Stimulated activated CD4-positive, alpha-beta T cell treated with anti-CD3 and anti-CD28 coated beads, Interleukin-4, amount 100 ng/mL, for 1 hour (primary cell): ENCODE results near the gene NPFF.
A peak's percentile ranks its signal among the peaks of the same experiment; 100 is the strongest.
"Not testable (repeated sequence)": the region's sequence is repeated elsewhere in the genome, so short reads cannot be mapped to it uniquely, and the experiment has no call there.

ENCODE experiments used
- DNase-seq: peaks from one replicate; pipeline ENCODE4 v3.0.0-alpha.2; 2020

NPFF gene

DNA sequence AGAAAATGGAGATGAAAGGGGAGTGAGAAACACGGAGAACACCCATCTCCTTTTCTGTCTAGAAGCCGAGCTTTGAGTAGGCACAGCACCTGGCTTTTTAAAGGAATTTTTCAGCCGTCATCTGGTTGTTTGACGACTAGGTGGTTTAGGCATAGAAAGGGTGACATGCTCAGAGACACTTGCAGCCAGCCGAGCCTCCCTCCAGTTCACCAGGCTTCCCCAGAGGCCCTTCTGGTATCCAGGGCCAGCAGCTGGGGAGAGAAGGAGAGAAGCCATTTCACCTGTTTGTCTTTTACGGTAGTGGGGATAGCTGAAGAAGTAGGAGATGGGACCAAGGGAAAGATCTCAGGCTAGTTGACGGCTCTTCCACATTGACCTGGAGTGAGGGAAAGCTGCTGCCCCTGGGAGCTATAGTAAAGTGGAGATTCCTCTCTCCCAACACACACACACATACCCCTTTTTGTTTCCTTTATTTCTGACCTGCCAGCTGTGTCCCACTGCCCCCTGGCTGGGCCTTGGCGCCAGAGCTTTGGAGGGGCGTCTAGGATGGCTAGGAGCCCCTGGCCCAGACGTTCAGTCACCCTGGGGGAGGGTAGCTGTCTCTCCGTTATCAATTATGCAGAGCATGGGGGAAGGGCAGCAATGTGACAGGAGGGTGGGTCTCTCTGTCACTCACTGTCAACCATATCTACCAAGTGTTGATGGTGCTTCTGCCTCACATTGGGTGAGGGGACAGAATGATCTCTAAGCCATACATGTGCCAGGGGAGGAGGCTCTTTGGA lies 13.5 kb downstream of the NPFF start:
- DNase-seq, result no peak

DNA sequence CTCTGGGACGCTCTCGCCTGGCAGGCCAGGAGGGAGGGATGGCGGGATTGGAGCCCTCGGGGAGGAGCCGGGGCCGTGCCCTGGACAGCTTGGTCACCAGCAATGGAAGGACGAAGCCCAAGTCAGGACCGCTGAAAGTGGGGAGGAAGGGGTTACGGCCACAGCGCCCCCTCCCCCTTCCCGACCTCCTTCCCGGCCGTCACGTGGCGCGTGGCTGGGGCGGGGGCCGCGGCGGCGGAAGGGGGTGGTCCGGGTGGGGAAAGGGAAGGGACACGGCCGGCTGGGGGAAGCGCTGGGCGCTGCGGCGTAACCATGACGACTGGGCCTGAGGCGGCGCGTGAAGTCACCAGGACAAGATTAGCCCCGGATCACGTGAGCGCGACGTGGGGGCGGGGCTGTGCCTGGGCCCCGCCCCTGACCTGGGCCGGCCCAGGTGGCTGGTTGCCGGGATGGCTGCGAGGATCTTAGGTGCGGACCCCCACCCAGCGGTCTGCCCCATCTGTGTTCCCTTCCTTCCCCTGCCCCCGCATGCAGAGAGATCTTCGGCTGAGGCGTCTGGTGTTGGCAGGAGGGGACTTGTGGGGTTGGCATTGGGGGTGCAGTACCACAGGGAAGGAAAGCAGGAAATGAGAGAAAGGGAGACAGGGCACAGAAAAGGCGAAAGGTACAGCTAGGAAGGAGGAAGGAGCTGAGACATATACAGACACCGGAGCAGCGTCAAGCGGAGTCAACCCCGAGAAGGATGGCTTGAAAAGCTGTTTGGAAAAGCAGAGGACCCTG lies 14.3 kb downstream of the NPFF start:
- DNase-seq, result peak; percentile 86

DNA sequence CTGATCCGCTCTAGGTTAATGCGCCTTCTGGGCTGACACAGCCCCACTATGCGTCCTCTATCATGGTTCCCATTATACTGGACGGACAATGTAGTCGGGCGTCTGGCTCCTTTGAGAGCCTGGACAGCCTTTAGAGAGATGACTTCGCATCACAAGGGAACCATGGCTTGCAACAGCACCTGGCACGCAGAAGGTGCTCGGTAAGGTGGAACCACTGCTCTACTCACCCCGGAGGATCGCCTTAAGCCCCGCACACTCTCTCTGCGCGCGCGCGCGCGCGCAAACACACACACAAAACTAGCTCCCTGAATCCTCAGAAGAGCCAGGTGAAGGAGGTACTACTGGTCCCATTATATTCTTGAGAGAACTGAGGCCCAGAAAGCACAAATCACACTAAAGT lies 15.1 kb downstream of the NPFF start:
- no peak for DNase-seq

DNA sequence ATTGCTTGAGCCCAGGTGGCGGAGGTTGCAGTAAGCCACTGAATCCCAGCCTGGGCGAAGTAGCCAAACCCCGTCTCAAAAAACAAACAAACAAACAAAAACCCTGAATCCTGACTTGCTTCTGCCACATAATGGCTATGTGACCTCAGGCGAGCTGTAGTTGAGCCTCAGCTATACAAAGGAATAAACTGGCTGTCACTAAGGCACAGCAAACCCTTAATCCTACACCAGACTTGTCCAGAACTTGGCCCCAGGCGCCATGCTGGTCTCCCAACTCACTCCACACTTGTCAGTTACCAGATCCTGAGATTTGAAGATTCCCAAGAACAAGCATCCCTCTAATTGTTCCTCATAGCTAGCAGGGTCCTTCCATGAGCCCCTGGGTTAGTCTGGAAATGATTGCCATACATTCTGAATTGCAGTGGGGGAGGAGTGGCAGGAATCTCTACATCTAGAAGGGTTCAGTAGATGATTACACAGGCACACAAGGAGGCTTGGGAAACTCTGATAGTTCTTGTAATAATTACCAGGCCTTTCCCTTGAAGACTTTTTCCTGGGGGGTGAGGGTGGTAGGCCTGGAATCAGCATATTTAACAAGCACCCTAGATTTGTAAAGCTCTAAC lies 17.9 kb downstream of the NPFF start:
- no peak for DNase-seq

DNA sequence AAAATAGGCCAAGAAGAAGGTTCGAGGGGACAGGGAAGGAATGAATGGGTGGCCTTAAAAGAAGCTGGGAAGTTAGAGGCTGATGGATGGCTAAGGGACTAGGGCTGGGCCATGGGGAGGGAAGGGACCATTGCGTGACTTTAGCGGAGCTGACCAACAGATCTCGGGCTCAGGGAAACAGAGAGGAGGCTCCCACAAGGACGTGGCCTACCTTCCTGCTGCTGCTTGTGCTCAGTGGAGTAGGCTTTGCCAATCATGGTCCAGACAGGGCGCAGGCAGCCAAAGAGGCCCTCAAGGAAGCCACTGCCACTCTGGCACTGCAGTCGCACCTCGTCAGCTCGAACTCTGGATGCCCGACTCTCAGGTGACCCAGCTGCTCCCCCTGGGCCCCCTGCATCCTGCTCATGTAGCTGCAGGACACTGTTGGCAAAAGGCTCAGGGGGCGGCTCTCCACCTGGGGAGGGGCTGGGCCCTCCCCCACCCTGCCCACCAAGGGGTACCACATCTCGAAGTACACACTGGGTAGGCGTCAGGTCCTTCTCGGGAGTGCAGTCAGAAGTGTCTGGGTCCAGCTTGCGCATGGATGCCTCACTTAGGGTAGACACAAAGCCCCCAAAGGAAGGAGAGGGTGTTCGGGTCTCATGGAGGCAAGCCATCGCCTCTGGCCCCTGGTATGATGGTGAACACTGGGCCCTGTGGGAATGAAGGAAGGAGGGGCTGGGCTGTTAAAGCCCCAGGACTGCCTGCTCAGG lies 20.4 kb downstream of the NPFF start:
- no peak for DNase-seq

DNA sequence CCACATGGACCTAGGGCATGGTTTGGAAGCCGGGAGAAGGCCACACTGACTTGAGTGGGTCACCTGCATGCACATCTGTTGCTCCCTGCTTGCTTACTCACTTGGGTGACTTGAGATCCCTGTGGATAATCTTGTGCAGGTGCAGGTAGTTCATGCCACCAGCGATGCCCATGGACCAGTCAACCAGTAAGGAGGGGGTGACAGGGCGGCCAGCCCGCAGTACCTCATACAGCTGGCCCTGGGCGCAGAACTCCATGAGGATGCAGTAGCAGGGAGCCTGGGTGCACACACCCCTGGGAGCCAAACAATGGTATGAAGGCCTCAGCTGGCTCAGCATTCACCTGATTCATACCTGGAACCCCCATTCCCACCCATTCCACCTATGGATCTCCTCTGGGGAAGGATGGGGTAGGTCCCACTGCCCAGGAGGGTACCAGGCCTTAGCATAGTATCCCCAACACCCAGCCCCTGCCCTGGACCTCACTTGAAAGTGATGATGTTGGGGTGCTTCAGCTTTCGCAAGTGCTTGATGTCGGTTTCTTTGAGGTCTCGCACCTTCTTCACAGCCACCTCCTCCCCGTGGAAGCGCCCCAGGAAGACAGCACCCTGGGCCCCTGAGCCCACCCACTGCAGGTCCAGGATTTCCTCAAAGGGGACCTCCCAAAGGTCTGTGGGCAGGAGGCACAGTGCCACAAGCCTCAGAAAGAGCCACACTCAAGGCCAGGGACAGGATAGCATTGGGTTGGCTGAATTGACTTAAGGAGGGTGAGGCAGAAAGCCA lies 21.1 kb downstream of the NPFF start:
- DNase-seq, result no peak

DNA sequence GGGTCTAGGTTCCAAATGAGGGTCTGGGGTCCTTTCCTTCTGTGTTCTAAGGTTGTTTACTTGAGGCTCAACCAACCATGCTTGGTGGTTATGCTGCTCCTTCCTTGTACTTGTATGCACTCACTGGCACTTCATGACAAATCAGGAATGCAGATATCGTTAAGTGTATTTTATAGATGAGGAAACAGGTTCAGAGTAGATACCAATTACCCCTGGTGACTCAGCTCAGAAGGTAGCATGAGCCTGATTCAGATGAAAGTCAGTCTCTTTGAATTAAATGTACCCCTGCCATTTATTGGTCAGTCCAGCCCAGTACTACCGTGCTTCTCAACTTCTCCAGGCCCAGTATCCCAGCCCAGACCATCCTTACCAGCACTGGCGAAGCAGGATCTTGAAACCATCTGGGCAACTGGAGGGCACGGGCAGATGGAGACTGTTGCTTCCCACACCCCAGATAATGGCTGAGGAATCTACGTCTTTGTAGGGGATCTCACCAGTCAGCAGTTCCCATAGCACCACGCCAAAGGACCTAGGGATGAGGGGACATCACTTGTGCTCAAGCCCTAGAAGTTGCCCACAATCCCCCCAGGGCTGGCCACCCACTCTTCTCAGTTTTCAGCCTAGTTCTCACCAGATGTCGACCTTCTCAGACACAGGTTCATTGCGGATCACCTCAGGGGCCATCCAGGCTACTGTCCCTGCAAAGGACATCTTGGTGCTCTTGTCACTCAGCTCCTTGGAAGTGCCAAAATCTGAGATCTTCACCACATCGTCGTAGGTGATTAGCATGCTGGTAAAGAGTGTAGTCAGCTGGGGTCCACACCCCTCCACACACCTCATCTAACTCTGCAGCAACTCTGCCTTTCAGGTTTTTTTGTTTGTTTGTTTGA lies 22.4 kb downstream of the NPFF start:
- DNase-seq, result no peak

DNA sequence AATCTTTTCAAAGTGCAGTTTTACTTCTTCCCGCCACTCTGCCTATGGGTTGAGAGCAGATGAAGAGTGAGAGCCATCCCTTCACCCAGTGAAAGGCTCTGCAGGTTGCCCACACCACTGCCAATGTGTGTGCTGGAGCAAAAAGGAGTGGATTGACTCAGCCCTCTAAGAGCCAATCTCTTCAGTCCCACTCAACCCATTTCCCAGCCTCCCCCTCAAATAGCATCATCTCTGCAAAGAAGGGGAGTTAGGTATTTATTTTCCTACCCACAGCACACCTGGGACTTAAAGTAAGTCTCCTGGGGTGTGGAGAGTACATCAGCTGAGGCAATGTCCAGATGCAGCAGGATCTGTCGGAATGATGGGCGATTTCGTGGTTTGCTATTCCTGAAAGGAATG lies 23.3 kb downstream of the NPFF start:
- DNase-seq, result no peak

DNA sequence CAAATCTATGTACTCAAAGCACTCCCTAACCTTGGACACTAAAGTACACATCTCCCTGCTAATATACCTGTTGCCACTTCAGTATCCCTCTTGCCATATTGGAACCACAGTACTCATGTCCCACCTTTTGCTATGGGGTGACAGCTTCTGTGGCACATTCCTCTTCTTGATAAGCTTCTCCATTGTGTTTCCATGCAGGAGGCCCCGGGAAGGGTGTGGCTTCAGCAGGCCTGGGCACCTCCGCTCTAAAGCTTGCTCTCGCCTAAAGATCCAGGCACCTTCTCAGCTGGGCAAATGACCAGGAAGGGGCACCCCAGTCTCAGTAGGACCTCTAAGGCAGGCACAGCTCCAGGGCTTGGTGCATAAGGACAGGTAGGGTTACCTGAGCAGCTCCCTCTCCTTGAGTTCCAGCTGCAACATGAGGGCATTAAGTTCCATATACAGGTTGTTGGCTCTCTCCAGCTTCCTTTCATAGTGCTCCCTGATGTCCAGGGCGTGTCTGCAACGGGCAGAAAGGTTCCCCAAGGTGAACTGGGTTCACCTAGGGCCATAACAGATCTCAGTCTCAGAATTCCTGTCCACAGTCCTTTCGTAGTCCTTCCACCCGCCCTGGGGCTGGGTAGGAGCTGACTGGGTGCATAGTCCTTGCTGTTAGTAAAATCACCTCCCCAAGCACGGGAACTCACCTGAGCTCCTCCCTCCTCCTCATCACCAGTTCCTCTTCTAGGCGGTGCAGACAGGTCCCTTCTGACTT lies 23.9 kb downstream of the NPFF start:
- no peak for DNase-seq

DNA sequence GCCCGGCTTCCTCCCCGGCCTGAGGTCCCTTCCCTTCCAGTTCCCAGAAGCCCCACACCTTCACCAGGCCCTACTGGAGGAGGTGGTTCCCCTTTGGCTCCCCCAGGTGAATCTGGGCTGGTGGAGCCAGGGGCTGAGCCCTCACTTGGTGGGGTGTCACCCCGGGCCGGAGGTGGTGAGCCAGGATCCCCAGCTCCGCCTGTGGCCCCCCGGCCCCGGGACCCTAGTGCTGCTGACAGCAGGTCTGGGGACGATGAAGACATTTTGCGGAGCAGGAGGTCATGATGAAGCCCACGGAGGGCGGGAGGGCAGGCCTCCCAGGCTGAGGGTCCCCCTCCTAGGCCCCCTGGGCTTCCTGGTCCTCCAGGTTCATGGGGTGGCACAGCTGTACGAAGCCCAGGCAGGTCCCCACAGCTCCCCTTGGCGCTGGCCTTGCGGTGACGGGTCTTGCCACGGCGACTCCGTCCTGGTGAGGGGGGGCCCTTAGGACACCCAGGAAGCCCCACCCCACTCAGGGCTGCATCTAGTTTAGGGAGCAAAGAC lies 24.6 kb downstream of the NPFF start:
- DNase-seq, result no peak

DNA sequence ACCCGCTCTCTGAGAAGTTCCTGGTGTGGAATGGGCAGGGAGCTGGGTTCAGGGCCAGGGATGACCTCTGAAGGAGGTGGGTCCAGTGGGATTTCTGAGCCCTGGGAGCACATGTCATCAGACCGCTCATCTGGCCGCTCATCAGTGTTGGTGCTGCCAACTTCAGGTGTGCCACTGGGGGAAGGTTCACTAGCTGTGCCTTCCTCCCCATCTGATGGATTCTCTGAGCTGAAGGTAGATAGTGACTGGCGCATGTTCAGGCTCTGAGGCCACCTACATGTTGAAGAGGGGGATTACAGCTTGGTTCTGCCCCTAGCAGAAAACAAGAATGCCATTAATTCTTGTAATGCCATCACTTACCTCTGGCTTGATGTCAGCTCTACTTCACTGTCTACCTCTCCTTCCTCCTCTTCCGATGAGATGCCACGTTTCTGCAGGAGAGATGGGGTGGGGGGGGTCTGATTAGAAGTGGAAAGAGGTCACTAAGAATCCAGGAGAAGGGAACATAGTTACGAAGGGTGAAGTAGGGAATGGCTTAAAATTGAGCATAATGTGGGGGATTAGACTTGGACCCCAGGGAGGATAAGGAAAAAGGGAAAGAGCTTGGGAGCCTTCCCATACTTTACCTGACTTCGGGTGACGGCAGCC lies 25.2 kb downstream of the NPFF start:
- DNase-seq, result no peak

DNA sequence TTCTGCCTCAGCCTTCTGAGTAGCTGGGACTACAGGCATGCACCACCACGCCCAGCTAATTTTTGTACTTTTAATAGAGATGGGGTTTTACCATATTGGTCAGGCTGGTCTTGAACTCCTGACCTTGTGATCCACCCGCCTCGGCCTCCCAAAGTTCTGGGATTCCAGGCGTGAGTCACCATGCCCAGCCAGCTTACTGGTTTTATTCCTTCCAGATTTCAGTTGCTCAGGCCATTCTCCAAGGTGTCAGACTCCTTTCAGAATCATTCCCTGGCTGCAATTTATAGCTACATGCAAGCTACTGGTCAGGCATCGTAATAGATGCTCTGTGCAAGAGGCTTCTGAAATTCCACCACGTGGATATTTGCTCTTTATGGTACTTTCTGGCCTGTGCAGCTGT lies 25.8 kb downstream of the NPFF start:
- DNase-seq, result not testable (repeated sequence)

DNA sequence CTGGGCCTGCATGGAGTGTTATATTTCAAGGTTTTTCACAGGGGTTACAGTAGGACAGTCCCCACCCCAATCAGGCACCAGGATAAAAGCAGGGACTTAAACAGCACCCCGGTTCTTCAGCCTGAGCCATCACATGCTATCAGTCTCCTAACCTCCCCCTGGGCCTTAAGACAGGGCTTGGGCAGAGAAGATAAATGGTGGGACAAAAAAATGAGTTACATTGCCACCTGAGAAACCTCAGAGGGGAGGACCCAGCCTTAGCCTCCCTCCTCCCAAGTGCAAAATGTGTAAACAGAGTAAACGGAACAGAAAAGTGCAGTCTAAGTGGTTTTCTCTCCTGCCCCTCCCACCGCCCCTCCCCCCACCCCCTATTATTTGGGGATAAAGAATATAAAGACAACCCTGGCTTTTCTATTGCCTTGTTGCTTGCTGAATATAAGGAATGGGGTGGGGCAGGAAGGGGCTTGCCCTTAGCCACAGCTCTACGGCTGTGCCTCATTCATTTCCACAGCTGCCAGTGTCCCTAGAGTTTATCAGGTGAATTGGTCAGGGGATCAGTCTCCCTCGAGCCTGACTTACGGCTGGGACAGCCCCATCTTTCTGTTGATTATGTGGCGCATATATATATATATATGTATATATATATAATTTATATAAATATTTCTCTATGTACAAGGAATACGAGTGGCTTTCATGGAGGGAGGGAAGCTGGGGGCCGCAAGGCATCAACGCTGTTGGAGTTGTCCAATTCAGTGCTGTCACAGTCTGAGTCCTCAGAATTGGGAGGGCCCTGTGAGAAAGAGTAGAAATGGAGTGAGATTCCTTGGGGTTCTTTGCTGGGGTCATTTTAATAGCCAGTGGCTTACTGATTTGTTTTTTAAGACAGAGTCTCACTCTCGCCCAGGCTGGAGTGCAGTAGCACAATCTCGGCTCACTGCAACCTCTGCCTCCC lies 26.5 kb downstream of the NPFF start:
- no peak for DNase-seq

DNA sequence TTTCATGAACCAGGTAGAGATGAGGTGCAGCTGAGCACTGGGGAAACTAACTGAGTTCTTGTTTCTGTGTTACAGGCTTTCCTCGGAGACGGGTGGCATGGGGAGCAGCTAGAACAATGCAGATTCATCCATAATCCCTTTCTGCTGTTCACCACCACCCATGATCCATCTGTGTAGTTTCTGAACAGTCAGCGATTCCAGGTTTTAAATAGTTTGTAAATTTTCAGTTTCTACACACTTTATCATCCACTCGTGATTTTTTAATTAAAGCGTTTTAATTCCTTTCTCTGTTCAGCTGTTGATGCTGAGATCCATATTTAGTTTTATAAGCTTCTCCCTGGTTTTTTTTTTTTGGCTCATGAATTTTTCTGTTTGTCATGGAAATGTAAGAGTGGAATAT lies 28.0 kb downstream of the NPFF start:
- no peak for DNase-seq

DNA sequence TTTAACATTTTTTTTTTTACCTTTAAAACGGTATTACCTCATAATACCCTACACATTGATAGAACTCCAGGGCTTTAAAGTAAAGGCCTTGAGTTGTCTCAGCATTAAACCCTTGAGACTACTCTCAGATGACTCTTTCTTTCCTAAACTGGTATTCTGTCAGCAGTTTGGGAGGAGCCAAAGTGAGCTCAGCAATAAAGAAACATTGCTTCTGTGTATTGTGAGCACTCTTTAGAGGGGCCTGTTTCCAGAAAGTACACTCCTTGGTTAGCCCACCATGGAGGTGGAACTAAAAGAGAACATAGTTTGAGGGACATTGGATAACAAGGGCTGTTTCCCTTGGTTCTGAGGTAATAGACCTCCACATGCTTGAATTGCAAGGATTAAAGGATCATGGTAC lies 28.4 kb downstream of the NPFF start:
- DNase-seq, result no peak

DNA sequence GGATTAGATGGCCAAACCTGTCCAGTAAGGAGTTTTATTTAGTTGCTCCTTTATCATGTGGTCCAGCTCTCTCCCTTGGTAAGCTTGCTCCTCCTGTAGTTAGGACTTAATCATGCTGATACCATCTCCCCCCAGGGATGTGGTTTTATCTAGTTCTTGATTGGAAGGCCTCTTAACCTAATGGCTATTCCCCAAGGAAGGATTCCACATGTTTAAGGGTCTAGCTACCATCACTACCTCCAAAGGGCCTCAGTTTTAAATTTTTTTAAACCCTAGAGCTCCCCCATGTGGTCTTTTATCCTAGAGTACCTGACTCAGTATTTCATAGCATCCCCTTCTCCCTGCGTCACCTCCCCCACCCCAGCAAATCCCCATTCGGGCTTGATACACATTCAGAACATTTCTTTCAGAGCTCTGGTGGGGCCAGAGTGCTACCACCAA lies 30.5 kb downstream of the NPFF start:
- DNase-seq, result no peak

DNA sequence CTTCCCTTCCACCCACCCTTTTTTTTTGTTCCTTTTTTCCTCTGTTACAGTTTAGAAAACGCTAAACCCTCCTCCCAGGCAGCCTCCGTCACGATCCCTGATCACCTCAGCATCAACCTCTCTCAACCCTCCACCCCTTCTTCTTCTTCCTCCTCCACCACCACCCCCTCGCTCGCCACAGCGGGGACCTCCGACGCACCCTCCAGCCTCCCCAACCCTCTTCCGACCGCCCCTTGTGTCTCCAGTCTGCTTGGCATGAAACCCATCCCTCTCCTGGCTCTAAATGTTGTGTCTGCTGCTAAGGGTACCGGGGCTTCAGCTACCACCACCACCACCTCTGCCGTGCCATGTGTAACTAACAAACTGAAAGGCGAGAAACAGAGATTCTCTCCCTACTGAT lies 32.5 kb downstream of the NPFF start:
- DNase-seq, result no peak

DNA sequence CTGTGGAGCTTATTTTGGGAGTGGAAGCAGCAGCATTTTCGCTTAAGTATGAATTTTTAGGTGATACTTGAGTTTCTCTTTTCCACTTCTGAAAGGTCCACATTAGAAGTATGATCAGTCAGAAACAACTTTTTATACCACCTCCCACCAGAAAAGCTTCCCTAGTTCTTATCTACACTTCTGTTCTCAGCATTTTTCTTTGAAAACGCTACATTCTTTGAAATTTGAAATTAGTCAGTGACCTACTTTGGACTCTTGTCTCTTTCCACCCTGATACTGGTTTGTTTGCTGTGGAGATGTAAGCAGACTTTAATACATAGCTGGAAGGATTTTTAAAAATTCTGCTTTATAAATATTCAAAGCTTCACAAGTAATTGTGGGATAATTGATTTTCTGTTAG lies 33.2 kb downstream of the NPFF start:
- DNase-seq, result no peak
